SK-N-SH (cell line): Measurements from ENCODE around the gene HDAC11.

Experiments used
- CTCF ChIP-seq: fragments of 200-600 bp; sonication (generic); IDR thresholded peaks from 2 replicates; pipeline ENCODE4 v1.6.1; 2017; ENCODE audit warnings: antibody characterized with exemption, mild to moderate bottlenecking, moderate library complexity
- REST ChIP-seq: IDR thresholded peaks from 2 replicates; pipeline ENCODE4 v1.6.1; 2012; ENCODE audit warnings: mild to moderate bottlenecking, low read depth, low read length, moderate library complexity
- USF2 ChIP-seq: fragments of 150-350 bp; IDR thresholded peaks from 2 replicates; pipeline ENCODE4 v1.6.1; 2017; ENCODE audit warnings: antibody characterized with exemption, low read length, low read depth, borderline replicate concordance

GRCh38 chr3:13555753-13556152 is 75.6 kb downstream of the HDAC11 start:
- TF ChIP-seq CTCF (no peak), USF2 (no peak), REST (no peak)
